ENCODE results near the gene JPH3. TPM values are rescaled to one million over a fixed set of nuclear protein-coding genes. Genes with fewer than 3 reads are reported as not detected.

The JPH3 gene
- total RNA-seq, 1 donor from 2014 or later: 0.16 TPM

- intact Hi-C loops (cut with micrococcal nuclease): no loop called here
- no peak for DNase-seq (ENCODE audit: low spot score)
- H3K4me3 Mint-ChIP-seq (ENCODE audit: low read depth): no peak overlapping the region
- H3K36me3 Mint-ChIP-seq (ENCODE audit: low read depth): no peaks in the 10 kb centered on the region
- H3K27ac Mint-ChIP-seq: no peak overlapping the region
- H3K27me3 Mint-ChIP-seq (ENCODE audit: low read depth): peaks cover 4% of the 10 kb centered on the region
- no peaks in the 10 kb centered on the region for H3K4me1 Mint-ChIP-seq (ENCODE audit: low read depth)
- no peaks in the 10 kb centered on the region for H3K9me3 Mint-ChIP-seq
These were observed 9.1 kb downstream of the JPH3 start for GRCh38 chr16:87611456-87611855.

GRCh38 chr16:87613961-87614360 lies 11.7 kb downstream of the JPH3 start:
- H3K27ac Mint-ChIP-seq: no peak overlapping the region
- H3K4me1 Mint-ChIP-seq (ENCODE audit: low read depth): no peaks in the 10 kb centered on the region
- H3K4me3 Mint-ChIP-seq (ENCODE audit: low read depth): no peak overlapping the region
- DNase-seq (ENCODE audit: low spot score): no peak
- intact Hi-C loops (cut with micrococcal nuclease): no loop called here
- no peaks in the 10 kb centered on the region for H3K9me3 Mint-ChIP-seq
- no peaks in the 10 kb centered on the region for H3K36me3 Mint-ChIP-seq (ENCODE audit: low read depth)
- H3K27me3 Mint-ChIP-seq (ENCODE audit: low read depth): no peaks in the 10 kb centered on the region

GRCh38 chr16:87615621-87616041 lies 13.3 kb downstream of the JPH3 start:
- intact Hi-C loops (cut with micrococcal nuclease): no loop called here
- no peak overlapping the region for H3K4me3 Mint-ChIP-seq (ENCODE audit: low read depth)
- H3K27ac Mint-ChIP-seq: no peak overlapping the region
- DNase-seq (ENCODE audit: low spot score): no peak
- no peaks in the 10 kb centered on the region for H3K27me3 Mint-ChIP-seq (ENCODE audit: low read depth)
- H3K9me3 Mint-ChIP-seq: no peaks in the 10 kb centered on the region
- no peaks in the 10 kb centered on the region for H3K36me3 Mint-ChIP-seq (ENCODE audit: low read depth)
- H3K4me1 Mint-ChIP-seq (ENCODE audit: low read depth): no peaks in the 10 kb centered on the region

GRCh38 chr16:87616556-87616955 lies 14.2 kb downstream of the JPH3 start:
- no peak overlapping the region for H3K4me3 Mint-ChIP-seq (ENCODE audit: low read depth)
- no peaks in the 10 kb centered on the region for H3K4me1 Mint-ChIP-seq (ENCODE audit: low read depth)
- H3K27ac Mint-ChIP-seq: no peak overlapping the region
- no peaks in the 10 kb centered on the region for H3K36me3 Mint-ChIP-seq (ENCODE audit: low read depth)
- no peaks in the 10 kb centered on the region for H3K9me3 Mint-ChIP-seq
- intact Hi-C loops (cut with micrococcal nuclease): no loop called here
- H3K27me3 Mint-ChIP-seq (ENCODE audit: low read depth): no peaks in the 10 kb centered on the region
- DNase-seq (ENCODE audit: low spot score): no peak

GRCh38 chr16:87618216-87618615 lies 15.9 kb downstream of the JPH3 start:
- no peak for DNase-seq (ENCODE audit: low spot score)
- H3K9me3 Mint-ChIP-seq: no peaks in the 10 kb centered on the region

GRCh38 chr16:87619360-87620200 lies 17.3 kb downstream of the JPH3 start:
- Mint-ChIP-seq H3K27ac (no peak overlapping the region), H3K27me3 (ENCODE audit: low read depth) (no peaks in the 10 kb centered on the region)

More at GRCh38 chr16:87618216-87618615, 15.9 kb downstream of the JPH3 start:
- no peaks in the 10 kb centered on the region for H3K27me3 Mint-ChIP-seq (ENCODE audit: low read depth)
- intact Hi-C loops (cut with micrococcal nuclease): no loop called here
- no peak overlapping the region for H3K4me3 Mint-ChIP-seq (ENCODE audit: low read depth)
- H3K36me3 Mint-ChIP-seq (ENCODE audit: low read depth): no peaks in the 10 kb centered on the region
- no peak overlapping the region for H3K27ac Mint-ChIP-seq
- no peaks in the 10 kb centered on the region for H3K4me1 Mint-ChIP-seq (ENCODE audit: low read depth)

GRCh38 chr16:87620201-87620495 lies 17.8 kb downstream of the JPH3 start:
- no peak for DNase-seq (ENCODE audit: low spot score)
- no peaks in the 10 kb centered on the region for H3K9me3 Mint-ChIP-seq
- intact Hi-C loops (cut with micrococcal nuclease): no loop called here
- H3K4me3 Mint-ChIP-seq (ENCODE audit: low read depth): no peak overlapping the region
- H3K27me3 Mint-ChIP-seq (ENCODE audit: low read depth): no peaks in the 10 kb centered on the region
- no peaks in the 10 kb centered on the region for H3K4me1 Mint-ChIP-seq (ENCODE audit: low read depth)
- H3K36me3 Mint-ChIP-seq (ENCODE audit: low read depth): no peaks in the 10 kb centered on the region
- H3K27ac Mint-ChIP-seq: no peak overlapping the region

More at GRCh38 chr16:87619360-87620200, 17.3 kb downstream of the JPH3 start:
- no peaks in the 10 kb centered on the region for H3K4me1 Mint-ChIP-seq (ENCODE audit: low read depth)
- H3K4me3 Mint-ChIP-seq (ENCODE audit: low read depth): no peak overlapping the region
- no peaks in the 10 kb centered on the region for H3K36me3 Mint-ChIP-seq (ENCODE audit: low read depth)
- intact Hi-C loops (cut with micrococcal nuclease): no loop called here
- no peak for DNase-seq (ENCODE audit: low spot score)
- H3K9me3 Mint-ChIP-seq: no peaks in the 10 kb centered on the region

- no peaks in the 10 kb centered on the region for H3K4me1 Mint-ChIP-seq (ENCODE audit: low read depth)
- H3K9me3 Mint-ChIP-seq: no peaks in the 10 kb centered on the region
- H3K27ac Mint-ChIP-seq: no peak overlapping the region
- intact Hi-C loops (cut with micrococcal nuclease): no loop called here
- no peaks in the 10 kb centered on the region for H3K36me3 Mint-ChIP-seq (ENCODE audit: low read depth)
- DNase-seq (ENCODE audit: low spot score): no peak
- H3K27me3 Mint-ChIP-seq (ENCODE audit: low read depth): no peaks in the 10 kb centered on the region
- no peak overlapping the region for H3K4me3 Mint-ChIP-seq (ENCODE audit: low read depth)
These were observed 19.2 kb downstream of the JPH3 start for GRCh38 chr16:87621550-87621829.

- H3K36me3 Mint-ChIP-seq (ENCODE audit: low read depth): no peaks in the 10 kb centered on the region
- intact Hi-C loops (cut with micrococcal nuclease): no loop called here
- DNase-seq (ENCODE audit: low spot score): no peak
- no peaks in the 10 kb centered on the region for H3K4me1 Mint-ChIP-seq (ENCODE audit: low read depth)
- H3K27me3 Mint-ChIP-seq (ENCODE audit: low read depth): no peaks in the 10 kb centered on the region
- H3K9me3 Mint-ChIP-seq: no peaks in the 10 kb centered on the region
- H3K27ac Mint-ChIP-seq: no peak overlapping the region
- H3K4me3 Mint-ChIP-seq (ENCODE audit: low read depth): no peak overlapping the region
These were observed 19.8 kb downstream of the JPH3 start for GRCh38 chr16:87621976-87622713.

GRCh38 chr16:87622756-87623319 lies 20.5 kb downstream of the JPH3 start:
- no peaks in the 10 kb centered on the region for H3K36me3 Mint-ChIP-seq (ENCODE audit: low read depth)
- intact Hi-C loops (cut with micrococcal nuclease): no loop called here
- no peak overlapping the region for H3K4me3 Mint-ChIP-seq (ENCODE audit: low read depth)
- H3K27me3 Mint-ChIP-seq (ENCODE audit: low read depth): no peaks in the 10 kb centered on the region
- no peak for DNase-seq (ENCODE audit: low spot score)
- no peaks in the 10 kb centered on the region for H3K4me1 Mint-ChIP-seq (ENCODE audit: low read depth)
- H3K9me3 Mint-ChIP-seq: no peaks in the 10 kb centered on the region
- H3K27ac Mint-ChIP-seq: no peak overlapping the region

- no peaks in the 10 kb centered on the region for H3K36me3 Mint-ChIP-seq (ENCODE audit: low read depth)
- DNase-seq (ENCODE audit: low spot score): no peak
- no peaks in the 10 kb centered on the region for H3K9me3 Mint-ChIP-seq
- H3K4me1 Mint-ChIP-seq (ENCODE audit: low read depth): no peaks in the 10 kb centered on the region
- intact Hi-C loops (cut with micrococcal nuclease): no loop called here
- H3K27ac Mint-ChIP-seq: no peak overlapping the region
- no peaks in the 10 kb centered on the region for H3K27me3 Mint-ChIP-seq (ENCODE audit: low read depth)
- H3K4me3 Mint-ChIP-seq (ENCODE audit: low read depth): no peak overlapping the region
These were observed 23.0 kb downstream of the JPH3 start for GRCh38 chr16:87625241-87625797.

GRCh38 chr16:87626401-87626800 lies 24.1 kb downstream of the JPH3 start:
- no peak overlapping the region for H3K27ac Mint-ChIP-seq
- no peaks in the 10 kb centered on the region for H3K4me1 Mint-ChIP-seq (ENCODE audit: low read depth)
- no peaks in the 10 kb centered on the region for H3K36me3 Mint-ChIP-seq (ENCODE audit: low read depth)
- H3K27me3 Mint-ChIP-seq (ENCODE audit: low read depth): no peaks in the 10 kb centered on the region
- H3K9me3 Mint-ChIP-seq: no peaks in the 10 kb centered on the region
- intact Hi-C loops (cut with micrococcal nuclease): no loop called here
- no peak overlapping the region for H3K4me3 Mint-ChIP-seq (ENCODE audit: low read depth)
- DNase-seq (ENCODE audit: low spot score): no peak

GRCh38 chr16:87626905-87627304 lies 24.6 kb downstream of the JPH3 start:
- H3K4me3 Mint-ChIP-seq (ENCODE audit: low read depth): no peak overlapping the region
- no peaks in the 10 kb centered on the region for H3K9me3 Mint-ChIP-seq
- H3K27ac Mint-ChIP-seq: no peak overlapping the region
- no peaks in the 10 kb centered on the region for H3K36me3 Mint-ChIP-seq (ENCODE audit: low read depth)
- no peaks in the 10 kb centered on the region for H3K4me1 Mint-ChIP-seq (ENCODE audit: low read depth)
- DNase-seq (ENCODE audit: low spot score): no peak
- intact Hi-C loops (cut with micrococcal nuclease): no loop called here
- H3K27me3 Mint-ChIP-seq (ENCODE audit: low read depth): peaks cover 2% of the 10 kb centered on the region

Measured in activated T-helper 2 cell treated with anti-CD3 and anti-CD28 coated beads, Interferon-gamma antibody, Interleukin-2, Interleukin-4, amounts not matched to agents 10 μg/mL and 5 μg/mL and 100 μg/mL, durations not matched to agents 14 hours and 24 hours and 36 hours (primary cell).